GM12874 (cell line): ENCODE measurements around the gene SLC39A7.

Experiments
- TF ChIP-seq, protein P1 (sequence below): IDR thresholded peaks from 2 replicates; pipeline ENCODE4 v1.5.1; 2011; ENCODE audit warnings: low read depth, mild to moderate bottlenecking, control low read depth, low read length, moderate library complexity; ENCODE audit not compliant: insufficient read depth

Gene SLC39A7

GRCh38 chr6:33200219-33201146 is at the start of gene SLC39A7, which contains the start of gene RXRB:
TSS of gene SLC39A7 (plus strand) at chr6:33200867. CDS start at chr6:33201246, 379 bp downstream.
TSS of gene RXRB (minus strand) at chr6:33200665. CDS start at chr6:33200476, 189 bp downstream.
- TF ChIP-seq, protein P1, sequence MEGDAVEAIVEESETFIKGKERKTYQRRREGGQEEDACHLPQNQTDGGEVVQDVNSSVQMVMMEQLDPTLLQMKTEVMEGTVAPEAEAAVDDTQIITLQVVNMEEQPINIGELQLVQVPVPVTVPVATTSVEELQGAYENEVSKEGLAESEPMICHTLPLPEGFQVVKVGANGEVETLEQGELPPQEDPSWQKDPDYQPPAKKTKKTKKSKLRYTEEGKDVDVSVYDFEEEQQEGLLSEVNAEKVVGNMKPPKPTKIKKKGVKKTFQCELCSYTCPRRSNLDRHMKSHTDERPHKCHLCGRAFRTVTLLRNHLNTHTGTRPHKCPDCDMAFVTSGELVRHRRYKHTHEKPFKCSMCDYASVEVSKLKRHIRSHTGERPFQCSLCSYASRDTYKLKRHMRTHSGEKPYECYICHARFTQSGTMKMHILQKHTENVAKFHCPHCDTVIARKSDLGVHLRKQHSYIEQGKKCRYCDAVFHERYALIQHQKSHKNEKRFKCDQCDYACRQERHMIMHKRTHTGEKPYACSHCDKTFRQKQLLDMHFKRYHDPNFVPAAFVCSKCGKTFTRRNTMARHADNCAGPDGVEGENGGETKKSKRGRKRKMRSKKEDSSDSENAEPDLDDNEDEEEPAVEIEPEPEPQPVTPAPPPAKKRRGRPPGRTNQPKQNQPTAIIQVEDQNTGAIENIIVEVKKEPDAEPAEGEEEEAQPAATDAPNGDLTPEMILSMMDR, result no peak

DNA sequence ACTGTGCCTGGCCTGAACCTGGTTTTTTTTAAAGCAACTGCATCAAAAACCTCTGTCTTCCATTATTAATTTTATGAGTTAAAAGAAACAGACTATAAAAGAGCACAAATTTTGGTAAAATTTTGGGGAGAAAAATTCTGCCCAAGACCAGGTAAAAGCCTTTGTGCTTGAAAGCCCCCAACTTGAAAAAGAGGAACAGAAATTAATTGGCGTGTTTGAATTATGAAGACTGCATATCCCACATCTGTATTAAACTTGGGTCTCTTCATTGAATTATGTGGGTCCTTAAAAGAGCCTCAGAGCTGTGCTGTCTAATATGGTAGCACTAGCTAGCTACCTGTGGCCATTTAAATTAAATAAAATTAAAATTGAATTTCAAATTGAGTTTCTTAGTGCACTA is 49.6 kb upstream of the SLC39A7 start:
- TF ChIP-seq, protein P1, result no peak

- TF ChIP-seq, protein P1, result no peak
These were observed 46.3 kb upstream of the SLC39A7 start for GRCh38 chr6:33154349-33154748.

DNA sequence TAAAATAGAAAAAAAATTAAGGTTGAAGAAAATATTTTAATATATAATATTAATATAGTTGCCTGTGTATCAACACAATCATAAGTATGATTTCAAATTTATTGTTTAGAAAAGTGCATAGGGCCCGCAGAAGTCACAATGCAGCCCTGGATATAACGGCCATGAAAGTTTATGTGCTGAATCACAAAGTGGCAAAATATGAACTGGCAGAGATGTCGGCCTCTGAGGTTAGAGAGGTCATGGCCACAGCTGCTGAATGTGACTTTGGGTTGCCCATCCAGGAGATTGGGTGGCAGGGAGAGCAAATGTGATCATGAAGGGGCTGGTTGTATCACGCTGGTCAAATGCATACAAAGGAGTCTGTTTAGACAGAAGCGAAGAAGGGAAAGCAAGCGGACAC is 44.1 kb upstream of the SLC39A7 start:
- TF ChIP-seq, protein P1, result no peak

- TF ChIP-seq, protein P1, result no peak
These were observed 43.7 kb upstream of the SLC39A7 start for GRCh38 chr6:33156964-33157363.

DNA sequence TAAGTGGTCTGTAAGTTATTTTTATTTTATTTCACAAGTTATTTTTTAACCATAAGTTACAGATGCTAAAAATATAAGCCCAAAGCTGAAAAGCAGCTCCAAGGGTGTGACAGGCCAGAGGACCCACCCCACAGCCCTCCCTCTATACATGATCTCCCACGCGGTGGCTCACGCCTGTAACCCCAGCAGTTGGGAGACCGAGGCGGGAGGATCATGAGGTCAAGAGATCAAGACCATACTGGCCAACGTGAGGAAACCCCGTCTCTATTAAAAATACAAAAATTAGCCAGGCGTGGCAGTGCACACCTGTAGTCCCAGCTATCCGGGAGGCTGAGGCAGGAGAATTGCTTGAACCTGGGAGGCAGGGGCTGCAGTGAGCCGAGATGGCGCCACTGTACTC is 40.6 kb upstream of the SLC39A7 start:
- TF ChIP-seq, protein P1, result no peak

- TF ChIP-seq, protein P1, result no peak
These were observed 39.8 kb upstream of the SLC39A7 start for GRCh38 chr6:33160728-33161344.
